GM21786 (cell line): ENCODE results near the gene P4HA1.

ENCODE experiments used
- ATAC-seq: cut with Tn5 transposase; IDR thresholded peaks from one replicate; pipeline ENCODE4 v1.9.1; 2021; ENCODE audit not compliant: unreplicated experiment

Gene P4HA1

GRCh38 chr10:72981028-72981881 lies 115.4 kb downstream of the P4HA1 start:
- no peak for ATAC-seq

DNA sequence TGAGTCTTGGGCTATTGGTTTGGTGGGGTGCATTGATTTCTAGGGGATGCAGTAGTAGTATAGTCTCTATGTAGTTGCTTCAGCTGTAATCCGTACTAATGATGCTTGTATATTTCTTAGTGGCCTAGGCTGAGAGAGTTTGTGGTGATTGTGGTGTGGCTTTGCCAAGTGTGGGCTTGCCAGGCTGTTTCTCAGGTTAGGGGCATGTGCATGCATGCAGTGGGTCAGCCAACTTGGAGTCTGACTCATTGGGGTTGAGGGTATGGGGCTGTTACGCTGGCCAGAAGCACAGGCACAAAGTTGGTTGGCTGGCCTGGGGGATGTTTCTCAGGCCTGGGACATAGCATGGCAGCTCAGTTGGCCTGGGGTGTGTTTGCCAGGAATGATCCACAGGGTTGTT lies 116.3 kb downstream of the P4HA1 start:
- ATAC-seq = no peak

DNA sequence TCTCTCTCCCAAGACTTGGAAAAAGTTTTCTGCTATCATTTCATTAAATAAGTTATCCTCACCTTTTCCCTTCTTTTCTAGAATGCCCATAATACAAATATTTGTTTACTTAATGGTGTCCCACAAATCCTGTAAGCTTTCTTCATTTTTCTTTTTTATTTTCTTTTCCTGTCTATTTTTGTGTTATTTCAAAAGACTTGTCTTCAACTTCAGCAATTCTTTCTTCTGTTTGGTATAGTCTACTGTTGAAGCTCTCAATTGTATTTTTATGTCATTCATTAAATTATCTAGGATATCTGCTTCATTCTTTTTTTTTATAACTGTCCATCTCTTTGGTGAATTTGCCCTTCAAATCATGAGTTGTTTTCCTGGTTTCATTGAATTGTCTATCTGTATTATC lies 117.0 kb downstream of the P4HA1 start:
- no peak for ATAC-seq

GRCh38 chr10:72976886-72977285 lies 119.8 kb downstream of the P4HA1 start:
- ATAC-seq = no peak
